ENCODE data around the gene CSRP3.

GRCh38 chr11:19160847-19161246, 40.9 kb downstream of the CSRP3 start:
- TF ChIP-seq CTCF (IDR thresholded peaks at IDR 0.05) (no peak), EP300 (IDR thresholded peaks at IDR 0.05) (no peak), POLR2AphosphoS5 (IDR thresholded peaks at IDR 0.05) (no peak)
